Mammary epithelial cell (primary cell): ENCODE measurements around the gene SRPK2.

Experiments
- EZH2 ChIP-seq: IDR thresholded peaks from 2 replicates; pipeline ENCODE4 v1.6.1; 2012; ENCODE audit warnings: low read length, inconsistent platforms, borderline replicate concordance
- TF ChIP-seq, protein P1 (sequence below), 2 donors: IDR thresholded peaks in 1 of 2; conservative IDR thresholded peaks in 1 of 2; 2 replicates each; pipeline ENCODE4 v1.5.1; 2011 to 2012; ENCODE audit warnings: inconsistent platforms in 2 of 2, low read length in 2 of 2, mild to moderate bottlenecking in 2 of 2, control low read depth in 1 of 2, low read depth in 1 of 2; ENCODE audit not compliant: insufficient read depth in 1 of 2; ENCODE audit errors: extremely low read depth in 1 of 2

DNA sequence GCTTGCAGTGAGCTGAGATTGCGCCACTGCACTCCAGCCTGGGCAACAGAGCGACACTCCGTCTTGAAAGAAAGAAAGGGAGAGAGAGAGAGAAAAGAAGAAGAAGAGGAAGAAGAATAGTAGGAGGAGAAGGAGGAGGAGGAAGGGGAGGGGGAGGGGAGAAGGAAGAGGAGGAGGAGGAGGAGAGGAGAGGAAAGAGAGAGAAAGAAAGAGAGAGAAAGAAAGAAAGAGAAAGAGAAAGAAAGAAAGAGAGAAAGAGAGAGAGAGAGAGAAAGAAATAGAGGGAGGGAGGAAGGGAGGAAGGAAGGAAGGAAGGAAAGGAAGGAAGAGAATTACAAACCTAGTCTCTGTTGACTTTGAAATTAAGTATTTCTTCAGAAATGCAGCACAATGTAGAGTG, 7.8 kb upstream of the SRPK2 start:
- TF ChIP-seq, protein P1, sequence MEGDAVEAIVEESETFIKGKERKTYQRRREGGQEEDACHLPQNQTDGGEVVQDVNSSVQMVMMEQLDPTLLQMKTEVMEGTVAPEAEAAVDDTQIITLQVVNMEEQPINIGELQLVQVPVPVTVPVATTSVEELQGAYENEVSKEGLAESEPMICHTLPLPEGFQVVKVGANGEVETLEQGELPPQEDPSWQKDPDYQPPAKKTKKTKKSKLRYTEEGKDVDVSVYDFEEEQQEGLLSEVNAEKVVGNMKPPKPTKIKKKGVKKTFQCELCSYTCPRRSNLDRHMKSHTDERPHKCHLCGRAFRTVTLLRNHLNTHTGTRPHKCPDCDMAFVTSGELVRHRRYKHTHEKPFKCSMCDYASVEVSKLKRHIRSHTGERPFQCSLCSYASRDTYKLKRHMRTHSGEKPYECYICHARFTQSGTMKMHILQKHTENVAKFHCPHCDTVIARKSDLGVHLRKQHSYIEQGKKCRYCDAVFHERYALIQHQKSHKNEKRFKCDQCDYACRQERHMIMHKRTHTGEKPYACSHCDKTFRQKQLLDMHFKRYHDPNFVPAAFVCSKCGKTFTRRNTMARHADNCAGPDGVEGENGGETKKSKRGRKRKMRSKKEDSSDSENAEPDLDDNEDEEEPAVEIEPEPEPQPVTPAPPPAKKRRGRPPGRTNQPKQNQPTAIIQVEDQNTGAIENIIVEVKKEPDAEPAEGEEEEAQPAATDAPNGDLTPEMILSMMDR (conservative IDR thresholded peaks at IDR 0.05 in 1 of 2, IDR thresholded peaks at IDR 0.05 in 1 of 2; ENCODE audit: extremely low read depth in 1 of 2, insufficient read depth in 1 of 2, low read depth in 1 of 2, low read length in 2 of 2), result no peak
- TF ChIP-seq EZH2, result no peak
